Right lobe of liver (tissue), 4 donors: ENCODE data around the gene CCDC9B.

ENCODE experiments used
- CTCF ChIP-seq, 4 donors: fragments of 200-600 bp in 3 of 4; fragments of 450-650 bp in 1 of 4; IDR thresholded peaks; one replicate each; pipeline versions ENCODE4 v1.5.1 to v1.8.0; 2016 to 2022; ENCODE audit warnings: antibody characterized with exemption in 4 of 4, mild to moderate bottlenecking in 2 of 4
- POLR2A ChIP-seq: fragments of 450-650 bp; IDR thresholded peaks from one replicate; pipeline ENCODE4 v1.6.1; 2017; ENCODE audit warnings: antibody characterized with exemption, mild to moderate bottlenecking
- donor health status: DM: no; HTN: no; CAD: no.
- donor health status: DM: no; HTN: no; CAD: no.
- donor health status: DM: no; HTN: yes; CAD: no.

DNA sequence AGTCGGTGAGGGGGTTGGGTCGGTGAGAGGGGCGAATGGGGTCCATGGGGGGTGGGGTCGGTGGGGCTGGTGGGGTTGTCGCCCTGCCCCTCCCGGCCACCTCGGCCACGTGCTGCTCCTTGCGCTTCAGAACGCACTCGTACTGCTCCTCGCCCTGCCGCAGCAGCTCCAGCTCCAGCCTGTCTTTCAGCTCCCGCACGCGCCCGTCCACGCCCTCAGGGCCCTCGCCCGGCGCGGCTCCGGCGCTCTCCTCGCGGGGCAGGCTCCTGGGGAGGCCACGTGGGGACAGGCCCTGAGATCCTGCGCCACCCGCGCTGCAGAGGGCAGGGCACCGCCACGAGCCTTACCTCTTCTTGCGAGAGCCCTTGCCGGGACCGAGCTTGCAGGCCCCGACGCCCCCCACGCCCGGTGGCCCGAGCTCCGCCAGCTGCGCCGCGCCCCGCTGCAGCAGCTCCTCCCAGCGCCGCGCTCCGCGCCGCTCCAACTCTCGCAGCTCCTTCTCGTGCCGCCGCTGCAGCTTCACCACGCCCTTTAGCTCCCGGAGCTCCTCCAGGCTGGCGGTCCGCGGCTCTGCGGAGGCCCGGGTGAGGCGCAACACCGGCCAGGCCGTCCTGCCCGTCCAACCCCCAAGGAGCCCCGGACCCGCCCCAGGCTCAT, 49.7 kb downstream of the CCDC9B start:
- TF ChIP-seq POLR2A, result no peak
- no peak for TF ChIP-seq CTCF (IDR thresholded peaks at IDR 0.05)
